B cell (primary cell): ENCODE measurements around the gene VWA5B1. TPM values are rescaled to one million over a fixed set of nuclear protein-coding genes. Genes with fewer than 3 reads are reported as not detected.

Experiments
- ATAC-seq: fragments of 200-7000 bp; cut with Tn5 transposase; one replicate; pipeline ENCODE4 v1.10.0; 2021; ENCODE audit warnings: low read depth, mild to moderate bottlenecking, moderate number of reproducible peaks, moderate library complexity
- CTCF ChIA-PET: fragments of 350-600 bp; sonication (Branson Sonifier 250); formaldehyde crosslinking; loops from one replicate; lab custom pipeline; 2021; ENCODE audit warnings: antibody characterized with exemption, inconsistent platforms; lab: Charles Lee
- POLR2A ChIA-PET: fragments of 350-600 bp; sonication (Branson Sonifier 250); formaldehyde crosslinking; loops from one replicate; lab custom pipeline; 2021; ENCODE audit warnings: antibody characterized with exemption; lab: Charles Lee
- DNase-seq: peaks from one replicate; pipeline ENCODE4 v3.0.0; 2013
- H2AFZ ChIP-seq: 2 replicates; pipeline ENCODE4 v1.6.1; 2012; ENCODE audit warnings: mild to moderate bottlenecking, low read depth, low read length; ENCODE audit not compliant: insufficient read depth, poor library complexity, severe bottlenecking
- H3K27ac ChIP-seq, 2 donors: 1 replicate in 1 of 2; 2 replicates in 1 of 2; pipeline ENCODE4 v1.5.1; 2012 to 2013; ENCODE audit warnings: low read length in 2 of 2, mild to moderate bottlenecking in 2 of 2, moderate library complexity in 1 of 2
- H3K27me3 ChIP-seq, 4 experiments: fragments of 200-600 bp in 1 of 4; sonication (generic) in 1 of 4; replicated peaks in 1 of 4; 1 replicate in 2 of 4; 2 replicates in 2 of 4; pipeline versions ENCODE4 v1.6.1 to v1.7.0; 2013 to 2016; ENCODE audit warnings: low read length in 3 of 4, mild to moderate bottlenecking in 2 of 4, mixed read lengths in 1 of 4, moderate library complexity in 1 of 4; ENCODE audit not compliant: insufficient read depth in 4 of 4, control insufficient read depth in 3 of 4; ENCODE audit errors: control extremely low read depth in 1 of 4
- H3K36me3 ChIP-seq, 2 experiments: replicated peaks in 1 of 2; 1 replicate in 1 of 2; 2 replicates in 1 of 2; pipeline versions ENCODE4 v1.6.1 to v1.7.1; 2013; ENCODE audit warnings: low read length in 1 of 2; ENCODE audit not compliant: insufficient read depth in 2 of 2, control insufficient read depth in 1 of 2; ENCODE audit errors: control extremely low read depth in 1 of 2, extremely low read depth in 1 of 2
- H3K4me1 ChIP-seq, 2 donors: fragments of 200-600 bp in 1 of 2; sonication (generic) in 1 of 2; 1 replicate in 1 of 2; 2 replicates in 1 of 2; pipeline versions ENCODE4 v1.5.1 to v1.6.1; 2013 to 2017; ENCODE audit warnings: low read length in 2 of 2; ENCODE audit not compliant: control insufficient read depth in 2 of 2, insufficient read depth in 2 of 2
- H3K4me2 ChIP-seq: replicated peaks from 2 replicates; pipeline ENCODE3; 2012; ENCODE audit warnings: mild to moderate bottlenecking, low read depth, low read length; ENCODE audit not compliant: poor library complexity, severe bottlenecking
- H3K4me3 ChIP-seq, 5 experiments: fragments of 200-600 bp in 1 of 5; sonication (generic) in 1 of 5; 1 replicate in 3 of 5; 2 replicates in 2 of 5; pipeline versions ENCODE4 v1.5.1 to v1.7.0; 2011 to 2016; ENCODE audit warnings: low read length in 4 of 5, mild to moderate bottlenecking in 4 of 5, low read depth in 2 of 5, control low read depth in 1 of 5, moderate library complexity in 1 of 5; ENCODE audit not compliant: insufficient read depth in 1 of 5; ENCODE audit errors: control extremely low read depth in 1 of 5, extremely low read depth in 1 of 5
- H3K79me2 ChIP-seq: fragments of 200-600 bp; sonication (generic); one replicate; pipeline ENCODE4 v1.6.0; 2016; ENCODE audit warnings: low read length; ENCODE audit not compliant: control insufficient read depth, insufficient read depth
- H3K9ac ChIP-seq: fragments of 200-600 bp; sonication (generic); 2 replicates; pipeline ENCODE4 v1.6.1; 2017; ENCODE audit warnings: mild to moderate bottlenecking, low read length, moderate library complexity
- H3K9me3 ChIP-seq, 3 donors: one replicate each; pipeline versions ENCODE4 v1.6.1 to v1.7.1; 2013; ENCODE audit warnings: low read length in 2 of 3; ENCODE audit not compliant: control insufficient read depth in 2 of 3, insufficient read depth in 1 of 3; ENCODE audit errors: control extremely low read depth in 1 of 3
- H4K20me1 ChIP-seq: 2 replicates; pipeline ENCODE4 v1.6.0; 2012; ENCODE audit warnings: mild to moderate bottlenecking, low read length; ENCODE audit not compliant: insufficient read depth, control insufficient read depth, poor library complexity, severe bottlenecking
- H3K27ac Mint-ChIP-seq: one replicate; pipeline ENCODE4 v1.8.0; 2021; ENCODE audit warnings: mixed read lengths
- H3K27me3 Mint-ChIP-seq: one replicate; pipeline ENCODE4 v1.8.0; 2021; ENCODE audit warnings: mixed read lengths
- H3K4me1 Mint-ChIP-seq: one replicate; pipeline ENCODE4 v1.8.0; 2021; ENCODE audit warnings: mixed read lengths
- H3K4me3 Mint-ChIP-seq: one replicate; pipeline ENCODE4 v1.8.0; 2021; ENCODE audit warnings: mixed read lengths
- H3K9me3 Mint-ChIP-seq: one replicate; pipeline ENCODE4 v1.8.0; 2022; ENCODE audit warnings: mixed read lengths; ENCODE audit not compliant: insufficient read depth
- EZH2 ChIP-seq: IDR thresholded peaks from 2 replicates; pipeline ENCODE4 v1.6.1; 2012; ENCODE audit warnings: borderline replicate concordance, low read depth, mild to moderate bottlenecking, moderate library complexity, low read length; ENCODE audit not compliant: insufficient read depth, poor library complexity, severe bottlenecking
- WGBS: methylation state at CpG from one replicate; pipeline ENCODE4 v1.1.5; 2013; ENCODE audit warnings: missing lambda C conversion rate; ENCODE audit not compliant: insufficient coverage; 5-methylcytosine and 5-hydroxymethylcytosine counted together
- intact Hi-C: fragments of 100-400 bp; cut with micrococcal nuclease; formaldehyde crosslinking; loops from one replicate; pipeline ENCODE4 v1.10.0; 2022
- polyA plus RNA-seq: library from polyadenylated mRNA; depleted of rRNA; stranded (reverse); fragments of >200 nt; gene quantifications from 2 replicates; pipeline ENCODE4 v1.2.3, GENCODE V29; 2012
- total RNA-seq, 2 donors: library from RNA; stranded (reverse); fragments of 120-200 nt in 1 of 2; gene quantifications; 1 replicate in 1 of 2; 2 replicates in 1 of 2; pipeline versions ENCODE4 v1.2.3 to v1.2.4, GENCODE V29; 2013 to 2022
- TF ChIP-seq, protein P1 (sequence below): fragments of 200-600 bp; IDR thresholded peaks from one replicate; pipeline ENCODE4 v1.8.0; 2022; ENCODE audit warnings: antibody characterized with exemption, mild to moderate bottlenecking

Gene VWA5B1
- total and polyA plus RNA-seq, 2 donors (not counting 1 experiment from before 2014, with no cell fraction given): not detected

DNA sequence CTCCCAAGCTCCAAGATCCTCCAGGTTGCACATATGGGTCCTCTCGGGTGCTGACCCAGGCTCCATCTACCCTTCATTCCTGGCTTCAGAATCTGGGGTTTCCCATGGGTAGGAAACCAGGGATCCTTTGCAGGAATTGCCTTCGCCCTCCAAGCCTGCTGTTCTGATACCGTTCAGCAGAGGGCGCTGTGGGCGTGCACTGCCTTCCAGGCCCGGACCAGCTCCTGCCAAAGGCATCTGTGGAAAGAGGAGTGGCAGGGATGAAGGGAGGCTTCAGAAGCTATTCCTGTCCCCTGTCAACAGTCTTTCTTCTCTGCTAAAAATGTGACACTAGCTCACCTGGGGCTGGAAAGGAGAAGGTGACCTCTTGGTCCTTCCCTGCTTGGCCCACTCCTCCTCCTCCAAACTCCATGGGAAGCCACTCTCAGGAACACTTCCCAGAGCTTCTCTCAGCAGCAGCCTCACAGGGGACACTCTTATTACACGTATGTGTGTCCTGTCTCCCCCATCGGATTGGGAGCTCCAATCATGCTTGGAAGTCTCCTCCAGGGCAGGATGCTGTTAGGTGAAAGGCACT is 71.2 kb downstream of the VWA5B1 start:
- peaks cover 66% of the 10 kb centered on the region for H3K27me3 Mint-ChIP-seq

DNA sequence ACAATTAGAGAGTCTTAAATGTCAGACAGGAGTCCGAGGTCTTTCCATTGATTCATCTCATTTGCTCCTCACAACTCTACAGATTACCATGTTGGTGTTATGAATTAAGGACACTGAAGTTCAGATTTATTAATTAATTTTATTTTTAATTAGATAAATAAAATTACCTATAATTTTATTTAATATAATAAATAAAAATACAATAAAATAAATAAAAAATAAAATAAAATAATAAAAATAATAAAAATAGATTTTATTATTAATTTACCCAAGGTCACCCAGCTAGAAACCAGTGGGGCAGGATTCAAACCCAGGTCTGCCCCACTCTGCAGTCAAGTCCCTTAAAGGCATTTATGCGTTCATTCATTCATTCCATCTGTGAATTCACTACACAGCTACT is 72.2 kb downstream of the VWA5B1 start:
- H3K9me3 Mint-ChIP-seq: no peaks in the 10 kb centered on the region
- H3K9me3 ChIP-seq: peaks cover 0 to 10% (median 0%) of the 10 kb centered on the region in 3 donors
- H3K4me1 Mint-ChIP-seq: peaks cover 7% of the 10 kb centered on the region
- H3K27ac Mint-ChIP-seq: no peak overlapping the region
- H3K27me3 Mint-ChIP-seq: peaks cover 68% of the 10 kb centered on the region
- no peak overlapping the region for H3K9ac ChIP-seq
- intact Hi-C loops: loop anchor here (5.0 kb wide), 1 partner anchor 129 kb away; no protein-coding TSS in a partner anchor
- H4K20me1 ChIP-seq: no peaks in the 10 kb centered on the region
- DNase-seq (no peak), ATAC-seq (no peak)
- H3K4me3 Mint-ChIP-seq: no peak overlapping the region
- no peak overlapping the region for H3K4me2 ChIP-seq
- ChIA-PET POLR2A (no interaction called here), CTCF (interaction anchor here (0.6 to 4.8 kb wide), 7 partner anchors 10 to 384 kb away, joined by 3 to 36 read pairs (median 3); no protein-coding TSS in a partner anchor)
- no peaks in the 10 kb centered on the region for H3K36me3 ChIP-seq
- no peak overlapping the region for H3K4me3 ChIP-seq
- WGBS: 100% methylated on average over 1 of the region's 2 CpGs
- no peaks in the 10 kb centered on the region for H3K79me2 ChIP-seq
- H3K27me3 ChIP-seq: peaks cover 0 to 62% (median 17%) of the 10 kb centered on the region in 4 experiments
- peaks cover 0 to 4% of the 10 kb centered on the region in 2 donors for H3K4me1 ChIP-seq
- H3K27ac ChIP-seq: no peak overlapping the region
- no peak overlapping the region for H2AFZ ChIP-seq
- no peak for TF ChIP-seq EZH2
- TF ChIP-seq, protein P1, sequence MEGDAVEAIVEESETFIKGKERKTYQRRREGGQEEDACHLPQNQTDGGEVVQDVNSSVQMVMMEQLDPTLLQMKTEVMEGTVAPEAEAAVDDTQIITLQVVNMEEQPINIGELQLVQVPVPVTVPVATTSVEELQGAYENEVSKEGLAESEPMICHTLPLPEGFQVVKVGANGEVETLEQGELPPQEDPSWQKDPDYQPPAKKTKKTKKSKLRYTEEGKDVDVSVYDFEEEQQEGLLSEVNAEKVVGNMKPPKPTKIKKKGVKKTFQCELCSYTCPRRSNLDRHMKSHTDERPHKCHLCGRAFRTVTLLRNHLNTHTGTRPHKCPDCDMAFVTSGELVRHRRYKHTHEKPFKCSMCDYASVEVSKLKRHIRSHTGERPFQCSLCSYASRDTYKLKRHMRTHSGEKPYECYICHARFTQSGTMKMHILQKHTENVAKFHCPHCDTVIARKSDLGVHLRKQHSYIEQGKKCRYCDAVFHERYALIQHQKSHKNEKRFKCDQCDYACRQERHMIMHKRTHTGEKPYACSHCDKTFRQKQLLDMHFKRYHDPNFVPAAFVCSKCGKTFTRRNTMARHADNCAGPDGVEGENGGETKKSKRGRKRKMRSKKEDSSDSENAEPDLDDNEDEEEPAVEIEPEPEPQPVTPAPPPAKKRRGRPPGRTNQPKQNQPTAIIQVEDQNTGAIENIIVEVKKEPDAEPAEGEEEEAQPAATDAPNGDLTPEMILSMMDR: no peak

More for the DNA sequence above, 71.2 kb downstream of the VWA5B1 start:
- TF ChIP-seq, protein P1: peak; percentile 66
- TF ChIP-seq EZH2: no peak
- Histone ChIP-seq H3K9ac (no peak overlapping the region), H3K4me1 (peaks cover 0 to 4% of the 10 kb centered on the region in 2 donors), H3K79me2 (no peaks in the 10 kb centered on the region), H3K4me2 (no peak overlapping the region), H3K27ac (no peak overlapping the region), H3K4me3 (no peak overlapping the region), H4K20me1 (no peaks in the 10 kb centered on the region), H2AFZ (no peak overlapping the region), H3K9me3 (peaks cover 0 to 10% (median 0%) of the 10 kb centered on the region in 3 donors), H3K27me3 (peaks cover 0 to 57% (median 17%) of the 10 kb centered on the region in 4 experiments), H3K36me3 (no peaks in the 10 kb centered on the region)
- H3K9me3 Mint-ChIP-seq: no peaks in the 10 kb centered on the region
- ChIA-PET CTCF (interaction anchor here (0.6 to 4.8 kb wide), 8 partner anchors 9 to 704 kb away, joined by 3 to 36 read pairs (median 4); no protein-coding TSS in a partner anchor), POLR2A (no interaction called here)
- H3K4me3 Mint-ChIP-seq: no peak overlapping the region
- DNase-seq: peak; percentile 35
- H3K4me1 Mint-ChIP-seq: peaks cover 3% of the 10 kb centered on the region
- no peak overlapping the region for H3K27ac Mint-ChIP-seq
- intact Hi-C loops: loop anchor here (5.0 kb wide), 1 partner anchor 130 kb away; no protein-coding TSS in a partner anchor
- ATAC-seq: no peak
- WGBS: 17% methylated on average over 5 of the region's 8 CpGs
